HG03442 (cell line): ENCODE measurements around the gene CAST.

Experiments
- ATAC-seq: cut with Tn5 transposase; IDR thresholded peaks from one replicate; pipeline ENCODE4 v1.9.1; 2021; ENCODE audit warnings: mild to moderate bottlenecking, moderate library complexity; ENCODE audit not compliant: unreplicated experiment

CAST gene

GRCh38 chr5:96664669-96665068, 2.5 kb downstream of the CAST start:
- no peak for ATAC-seq

- no peak for ATAC-seq
Observed at GRCh38 chr5:96668725-96669124, 6.5 kb downstream of the CAST start.

DNA sequence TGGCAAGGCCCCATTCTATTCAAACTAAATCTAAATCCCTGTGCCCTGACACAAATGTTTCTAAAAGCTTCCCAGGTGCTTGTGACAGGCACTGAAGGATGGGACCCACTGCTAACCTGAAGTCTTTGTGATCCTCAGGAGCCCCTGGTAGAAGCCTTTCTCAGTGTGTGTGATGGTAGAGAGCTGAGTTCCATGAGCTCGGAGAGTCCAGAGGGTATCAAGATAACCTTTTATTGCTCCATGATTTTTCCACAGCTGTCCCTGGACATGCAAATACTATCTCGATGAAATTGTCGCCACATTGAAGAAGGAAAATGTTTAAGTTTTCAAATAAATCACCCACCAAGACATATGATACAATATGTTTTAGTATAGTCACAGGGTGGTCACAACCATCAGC, 7.7 kb downstream of the CAST start:
- ATAC-seq, result no peak

DNA sequence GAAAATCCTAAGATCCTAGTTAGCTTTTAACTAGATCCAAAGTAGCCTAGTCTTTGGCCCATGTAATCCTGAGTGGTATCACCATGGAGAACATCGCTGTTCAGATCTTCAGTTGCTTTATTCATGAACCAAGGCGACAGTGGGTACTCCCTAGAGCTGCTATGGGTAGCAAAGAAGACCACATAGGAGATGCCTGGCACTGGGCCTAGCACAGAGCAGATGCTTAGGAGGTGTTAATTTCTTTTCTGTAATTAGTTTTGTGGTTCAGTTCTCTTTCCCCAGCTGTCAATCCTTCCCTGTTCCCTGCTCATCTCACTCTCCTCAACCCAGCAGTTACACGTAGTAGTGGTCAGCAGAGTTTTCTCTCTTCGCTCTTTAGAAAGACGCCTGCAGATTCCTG, 9.3 kb downstream of the CAST start:
- no peak for ATAC-seq

DNA sequence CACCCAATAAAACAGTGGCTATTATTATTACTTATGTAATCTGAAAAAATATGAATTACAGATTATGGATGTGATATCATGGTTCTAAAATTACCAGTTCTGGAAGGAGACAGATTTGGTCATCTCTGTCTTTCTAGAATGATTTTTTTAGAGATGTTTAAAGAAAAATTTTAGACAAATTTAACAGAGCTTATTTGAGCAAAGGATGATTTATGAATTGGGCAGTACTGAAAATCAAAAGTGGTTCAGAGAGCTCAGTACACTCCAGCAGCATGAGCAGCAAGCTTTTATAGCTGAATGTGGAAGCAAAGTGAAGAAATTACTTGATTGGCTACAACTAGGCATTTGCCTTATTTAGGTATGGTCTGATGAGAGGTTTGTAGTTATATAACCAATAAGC, 11.0 kb downstream of the CAST start:
- no peak for ATAC-seq

- ATAC-seq, result no peak
Observed at GRCh38 chr5:96675882-96676281, 13.7 kb downstream of the CAST start.

- ATAC-seq, result no peak
Observed at GRCh38 chr5:96677496-96677895, 15.3 kb downstream of the CAST start.

DNA sequence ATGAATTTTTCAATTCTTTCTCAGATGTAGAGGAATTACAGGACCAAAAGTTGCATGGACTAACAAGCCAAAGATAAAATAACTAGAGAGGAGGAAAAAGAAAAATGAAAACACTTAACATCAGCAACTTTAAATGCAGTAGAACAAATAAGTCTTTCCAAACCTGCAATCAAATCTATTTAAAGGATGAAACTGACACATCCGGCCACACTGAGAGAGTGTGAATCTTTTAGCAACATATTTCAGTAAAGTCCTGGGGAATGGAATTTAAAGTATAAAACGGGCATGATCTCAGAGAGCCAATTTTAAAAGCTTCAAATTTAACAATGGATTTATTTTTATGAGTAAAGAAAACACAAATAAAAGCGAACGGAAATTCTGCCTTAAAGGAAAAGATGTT, 17.1 kb downstream of the CAST start:
- ATAC-seq, result no peak

- ATAC-seq, result no peak
Observed at GRCh38 chr5:96680759-96681470, 18.7 kb downstream of the CAST start.

DNA sequence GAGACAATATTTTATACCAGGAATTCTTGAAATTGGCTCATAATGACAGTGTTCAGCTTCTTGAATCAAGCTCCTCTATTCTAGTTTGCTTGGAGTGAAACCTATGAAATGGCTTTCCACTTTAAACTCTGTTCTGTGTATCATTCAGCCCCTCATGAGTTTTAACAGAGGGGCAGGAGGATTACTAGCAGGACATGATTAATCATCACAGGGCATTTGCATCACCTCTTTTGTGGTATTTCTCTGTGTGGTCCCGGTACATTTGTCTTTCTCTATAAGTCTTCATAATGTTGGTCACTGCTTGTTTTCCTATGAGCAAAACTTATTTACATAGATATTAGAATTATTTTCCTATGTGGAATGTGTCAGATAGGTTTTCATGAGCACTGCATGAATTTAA, 21.2 kb downstream of the CAST start:
- no peak for ATAC-seq

DNA sequence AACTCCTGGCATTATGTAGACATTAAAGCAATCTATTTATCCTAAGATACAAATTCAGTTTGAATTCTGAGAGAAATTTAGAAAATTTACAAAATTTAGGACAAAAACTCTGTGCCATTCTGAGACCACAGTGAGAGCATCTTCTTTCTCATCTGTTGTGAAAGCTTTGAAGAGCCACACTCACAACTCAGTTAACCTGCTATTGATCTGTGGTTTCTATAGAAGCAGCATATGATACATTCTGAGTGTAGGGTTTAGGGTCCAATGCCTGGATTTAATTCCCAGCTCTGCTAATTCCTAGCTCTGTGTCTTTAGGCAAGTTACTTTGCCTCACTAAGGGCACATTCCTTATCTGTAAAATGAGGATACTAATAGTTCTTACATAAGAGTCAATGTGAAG, 21.6 kb downstream of the CAST start:
- ATAC-seq, result no peak

GRCh38 chr5:96687080-96687479, 24.9 kb downstream of the CAST start:
- no peak for ATAC-seq

DNA sequence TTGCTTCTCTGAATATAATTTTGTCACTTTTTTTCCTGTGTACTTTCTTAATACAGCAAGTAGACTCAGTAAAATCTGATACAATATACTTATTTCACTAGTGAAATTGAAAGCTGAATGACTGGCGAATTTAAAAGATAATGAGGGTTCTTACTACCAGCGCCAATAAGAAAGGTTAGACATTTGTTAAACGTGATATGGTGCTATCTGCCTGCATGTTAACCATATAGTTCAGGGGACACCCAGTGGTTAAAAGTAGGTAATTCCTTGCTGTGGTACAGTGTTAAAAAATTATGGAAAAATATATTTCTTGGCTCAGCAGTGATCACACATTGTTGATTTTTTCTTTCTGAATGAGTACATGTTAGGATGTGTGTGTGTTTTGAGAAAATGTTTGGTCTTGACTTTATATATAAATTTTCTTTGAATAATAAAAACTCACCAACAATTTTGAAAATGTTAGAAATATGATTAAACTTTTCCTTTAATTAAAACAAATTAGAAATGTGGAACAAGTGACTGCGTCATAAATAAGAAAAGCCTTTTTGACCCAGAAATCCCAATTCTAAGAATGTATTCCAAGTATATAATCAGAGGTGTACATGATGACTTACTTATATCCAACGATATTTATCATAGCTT, 25.8 kb downstream of the CAST start:
- ATAC-seq, result peak; percentile 88

DNA sequence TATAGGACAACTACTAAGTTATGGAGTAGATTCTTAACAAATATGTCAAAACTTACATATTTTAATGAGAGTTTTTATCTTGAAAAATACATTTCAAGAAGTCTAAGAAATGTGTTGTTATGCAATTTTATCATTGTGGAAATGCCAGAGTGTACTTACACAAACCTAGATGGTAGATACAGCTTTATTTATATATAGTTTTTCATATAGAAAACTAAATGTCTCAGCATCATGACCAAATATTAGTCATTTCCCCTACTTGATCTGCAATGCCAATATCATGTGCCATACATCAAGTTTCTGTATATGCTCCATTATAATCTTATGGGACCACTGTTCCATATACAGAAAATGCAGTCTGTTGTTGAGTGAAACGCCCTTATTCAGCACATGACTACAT, 28.7 kb downstream of the CAST start:
- ATAC-seq, result no peak

DNA sequence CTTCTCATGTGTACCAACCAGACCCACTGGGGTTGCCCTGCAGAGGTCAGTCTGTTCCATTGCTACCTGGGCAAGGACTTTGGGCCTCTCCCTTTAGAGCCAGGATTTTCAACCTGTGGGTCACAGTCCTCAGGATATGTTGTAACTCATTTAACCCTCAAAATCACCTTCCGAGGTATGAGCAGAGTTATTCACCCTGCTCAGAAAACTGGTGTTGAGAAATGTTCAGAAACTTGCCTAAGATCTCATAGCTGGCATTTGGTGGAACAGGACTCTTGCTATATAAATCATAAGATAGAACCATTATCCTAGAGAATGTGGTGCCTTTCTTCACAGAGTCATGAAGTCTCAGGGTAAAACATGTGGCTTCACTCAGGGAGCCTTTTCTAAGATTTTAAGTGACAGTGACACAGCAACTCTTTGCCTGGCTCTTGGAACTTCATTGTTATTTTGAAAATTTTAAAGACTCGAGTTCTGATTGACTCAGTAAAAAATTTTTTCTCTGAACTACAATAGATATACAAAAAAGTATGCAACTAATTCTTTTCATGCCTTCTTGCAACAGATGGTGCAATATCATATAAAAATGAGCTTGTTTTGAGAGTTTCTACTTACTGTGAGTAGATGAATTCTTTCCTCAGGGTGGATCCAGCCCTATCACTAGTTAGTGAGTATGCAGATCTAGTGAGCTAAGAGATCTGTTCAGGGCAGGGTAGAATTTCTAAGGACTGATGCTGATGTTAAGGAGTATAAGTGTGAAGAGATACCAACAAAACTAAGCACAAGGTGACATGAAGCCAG, 29.5 kb downstream of the CAST start:
- ATAC-seq, result no peak

- ATAC-seq, result no peak
Observed at GRCh38 chr5:96692441-96692840, 30.3 kb downstream of the CAST start.

- ATAC-seq, result no peak
Observed at GRCh38 chr5:96699186-96699820, 37.1 kb downstream of the CAST start.

DNA sequence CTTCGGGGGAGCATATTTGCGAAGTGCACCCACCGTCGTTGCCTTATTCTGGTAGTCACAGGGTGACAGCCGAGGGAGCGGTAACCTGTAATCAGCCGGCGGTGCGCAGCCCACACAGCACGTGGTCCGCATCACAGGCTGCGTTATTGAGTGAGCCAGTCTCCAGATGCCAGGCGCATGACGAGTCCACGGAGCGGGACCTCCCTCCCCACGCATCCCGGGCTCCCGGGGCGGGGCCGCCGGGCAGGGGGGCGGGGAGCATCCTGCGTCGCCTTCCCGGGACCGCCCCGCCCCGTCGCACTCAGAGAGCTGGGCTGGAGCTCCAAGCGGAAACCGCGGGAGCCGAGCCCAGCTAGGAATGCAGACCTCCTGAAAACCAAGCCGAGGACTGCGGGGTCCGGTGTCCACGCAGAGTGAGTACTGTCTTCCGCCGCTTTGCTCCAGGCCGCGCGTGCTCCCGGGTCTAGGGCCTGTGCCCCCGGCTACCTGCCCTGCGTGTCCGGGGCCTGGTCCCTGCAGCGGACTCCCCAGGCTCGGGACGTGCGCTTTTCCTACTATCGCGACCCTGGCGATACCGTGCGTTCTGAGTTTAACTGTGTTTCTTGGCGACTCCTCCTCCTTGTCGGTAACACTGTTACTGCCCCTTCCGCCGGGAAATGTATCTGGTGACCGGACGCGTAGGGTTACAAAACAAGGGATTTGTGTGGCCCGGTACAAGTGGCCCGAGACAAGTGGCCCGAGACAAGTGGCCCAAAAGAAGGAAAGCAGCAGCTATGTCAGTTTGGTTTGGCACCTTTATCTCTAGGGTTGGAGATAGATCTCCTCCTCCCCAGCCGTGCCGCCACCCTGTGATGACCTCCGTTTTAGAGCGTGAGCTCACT, 40.6 kb downstream of the CAST start:
- ATAC-seq, result peak; percentile 65

DNA sequence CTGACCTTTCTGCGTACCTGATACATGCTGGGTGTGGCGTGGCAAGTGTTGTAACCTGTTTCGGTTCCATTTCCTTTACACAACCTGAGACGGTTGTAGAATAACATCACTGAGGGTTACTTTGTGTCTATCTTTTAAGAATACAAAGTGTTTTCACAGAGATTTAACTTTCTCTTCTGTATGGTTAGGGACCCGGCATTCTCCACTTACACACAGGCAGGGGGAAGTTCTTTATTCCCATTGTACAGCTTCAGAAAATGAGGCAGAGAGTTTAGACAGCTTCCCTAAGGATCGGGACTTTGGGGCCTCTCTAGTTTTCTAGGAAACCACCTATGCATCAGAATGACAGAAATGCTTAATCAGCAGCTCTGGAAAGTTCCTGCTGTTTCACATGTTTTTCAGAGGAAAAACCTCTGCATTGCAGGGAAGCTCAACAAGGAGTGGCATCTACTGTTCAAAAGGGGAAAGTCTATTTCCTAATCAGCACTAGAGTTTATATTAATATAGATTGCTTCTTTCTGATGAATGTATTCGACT, 41.3 kb downstream of the CAST start:
- peak; percentile 68 for ATAC-seq

DNA sequence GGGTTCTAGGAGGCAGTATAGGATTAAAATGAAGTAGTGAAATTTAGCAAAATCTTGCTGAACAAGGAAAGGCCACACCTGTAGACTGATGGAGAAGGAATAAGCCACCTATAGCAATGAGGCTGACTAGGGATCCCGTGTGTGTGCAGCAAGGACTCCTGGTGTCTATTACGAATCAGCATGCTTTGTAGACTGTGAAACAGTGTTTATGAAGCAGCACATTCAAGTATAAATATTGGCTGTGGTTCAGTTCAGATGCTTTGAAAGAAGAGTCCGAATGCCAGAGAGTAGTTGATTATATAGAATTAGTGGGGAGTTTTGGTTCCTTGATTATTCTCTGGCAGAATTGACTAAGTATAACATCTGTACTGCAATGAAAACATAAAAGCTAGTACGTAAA, 41.8 kb downstream of the CAST start:
- ATAC-seq, result no peak
